SK-N-DZ (cell line): ENCODE results near the gene CLMN.
"Not testable (repeated sequence)": the region's sequence is repeated elsewhere in the genome, so short reads cannot be mapped to it uniquely, and the experiment has no call there.

Source experiments
- DNase-seq: peaks from one replicate; pipeline ENCODE4 v3.0.0-alpha.2; 2015; ENCODE audit warnings: low spot score

The CLMN gene

DNA sequence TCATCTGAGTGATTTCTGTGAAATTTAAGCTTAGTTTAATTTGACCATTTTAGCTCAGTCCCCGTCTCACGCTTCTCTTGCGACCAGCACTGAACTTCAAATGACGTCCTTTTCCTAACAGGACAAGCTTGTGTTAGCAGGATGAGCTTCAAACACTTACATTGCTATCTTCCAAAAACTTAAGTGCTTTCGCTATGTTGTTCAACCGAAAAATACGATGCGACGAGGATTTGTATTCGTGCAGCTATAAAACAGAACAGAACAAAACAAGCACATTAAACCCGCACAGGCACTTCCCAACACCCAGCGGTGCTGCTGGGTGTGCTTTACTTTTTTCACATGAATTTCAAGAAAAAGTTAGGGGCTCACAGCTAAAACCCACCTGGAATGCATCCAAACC is 98.2 kb downstream of the CLMN start:
- DNase-seq: no peak

DNA sequence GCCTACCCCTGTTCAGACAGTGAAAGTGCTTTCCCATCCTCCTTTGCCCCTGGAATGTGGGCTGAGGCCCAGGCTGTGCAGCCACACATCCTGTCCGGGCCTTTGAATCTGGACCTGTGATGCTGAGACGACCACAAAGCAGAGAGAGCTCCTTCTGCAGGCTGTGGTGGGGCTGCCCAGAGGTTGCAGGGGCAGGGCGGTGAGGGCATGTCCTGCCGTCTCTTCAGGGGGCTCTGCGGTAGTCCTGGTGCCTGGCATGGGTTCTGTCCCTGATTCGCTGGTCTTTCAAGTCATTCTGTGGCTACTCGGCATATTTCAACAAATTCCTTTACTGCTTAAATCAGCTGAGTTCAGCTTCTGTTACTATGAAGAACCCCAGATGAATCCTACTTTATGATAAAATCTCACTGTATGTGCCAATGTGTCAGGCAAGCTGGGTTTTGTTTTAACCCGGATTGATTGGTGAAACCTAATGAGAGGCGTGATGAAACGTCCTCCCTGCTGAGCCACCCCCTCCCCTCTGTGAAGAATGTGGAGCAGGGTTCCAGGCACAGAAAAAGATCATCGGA is 99.0 kb downstream of the CLMN start:
- no peak for DNase-seq

DNA sequence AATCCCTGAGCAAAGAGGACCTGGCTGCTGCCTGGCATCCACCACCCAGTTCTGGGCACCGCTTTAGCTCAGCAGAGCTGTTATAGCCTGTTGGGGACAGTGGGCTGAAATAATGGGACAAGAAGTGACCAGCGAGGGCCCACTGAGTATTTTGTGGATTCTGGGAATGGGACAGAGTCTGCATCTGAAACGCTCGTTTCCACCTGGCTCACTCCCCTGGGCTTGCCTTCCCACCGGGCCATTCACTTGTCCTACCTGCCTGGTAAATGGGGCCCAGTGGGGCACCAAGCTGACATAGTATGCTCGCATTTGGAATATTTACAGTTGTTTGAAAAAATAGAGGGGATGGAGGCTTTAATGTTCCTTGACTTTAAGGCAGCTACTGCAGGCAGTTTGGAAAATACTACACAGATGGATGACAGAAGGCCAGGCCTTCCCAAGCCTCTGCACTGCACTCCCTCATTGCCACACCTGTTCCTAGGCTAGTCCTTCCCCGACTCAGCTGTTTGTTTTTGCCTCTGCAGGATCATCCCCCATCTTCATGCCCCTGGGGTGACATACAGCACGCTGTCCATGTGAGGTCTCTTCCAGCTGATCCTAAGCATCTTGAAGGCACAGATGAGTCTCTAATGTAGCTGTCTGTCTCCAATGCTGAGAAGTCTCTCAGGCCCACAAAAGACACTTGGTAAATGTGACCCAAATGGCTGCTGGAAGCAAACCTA is 101.1 kb downstream of the CLMN start:
- no peak for DNase-seq

DNA sequence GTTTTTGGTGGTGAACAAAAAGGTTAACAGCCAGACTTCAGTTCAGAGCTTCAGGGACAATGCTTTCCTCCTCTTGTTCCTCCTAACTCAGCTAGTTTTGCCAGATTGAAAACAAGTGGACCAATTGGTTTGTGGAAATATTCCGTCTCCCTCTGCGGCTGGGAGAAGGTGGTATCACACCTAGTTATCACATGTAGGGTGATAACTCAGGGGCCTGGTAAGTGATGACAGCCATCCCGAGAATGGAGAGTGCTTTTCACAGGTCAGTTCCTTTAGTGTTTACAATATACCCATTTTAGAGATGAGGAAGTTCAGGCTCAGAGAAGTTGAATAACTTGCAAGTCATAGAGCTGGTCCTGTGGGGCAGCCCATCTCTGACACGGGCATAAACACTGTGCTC is 101.7 kb downstream of the CLMN start:
- DNase-seq: no peak

DNA sequence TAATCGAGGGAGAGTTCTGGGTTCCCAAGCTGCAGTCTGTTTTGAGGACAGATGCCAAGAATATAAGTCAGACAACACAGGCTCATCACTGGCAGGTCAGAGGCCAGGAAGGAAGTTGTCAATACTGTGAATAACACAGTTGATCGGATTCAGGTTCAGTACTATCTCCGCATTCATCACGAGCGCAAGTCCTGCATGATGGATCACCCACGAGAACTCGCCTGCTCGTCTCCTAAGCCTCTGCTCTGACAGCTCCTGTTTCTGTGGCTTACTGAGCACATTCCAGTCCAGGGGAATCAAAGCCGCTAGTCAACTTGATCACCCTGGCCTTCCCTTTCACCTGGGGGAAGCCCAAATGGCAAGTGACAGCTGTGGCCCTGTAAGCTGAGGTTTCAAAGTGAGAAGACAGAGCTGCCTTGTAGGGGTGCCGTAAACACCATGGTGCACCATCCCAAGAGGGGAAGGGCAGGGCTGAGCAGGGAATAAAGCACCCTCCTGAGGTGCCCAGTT is 102.3 kb downstream of the CLMN start:
- DNase-seq: no peak

DNA sequence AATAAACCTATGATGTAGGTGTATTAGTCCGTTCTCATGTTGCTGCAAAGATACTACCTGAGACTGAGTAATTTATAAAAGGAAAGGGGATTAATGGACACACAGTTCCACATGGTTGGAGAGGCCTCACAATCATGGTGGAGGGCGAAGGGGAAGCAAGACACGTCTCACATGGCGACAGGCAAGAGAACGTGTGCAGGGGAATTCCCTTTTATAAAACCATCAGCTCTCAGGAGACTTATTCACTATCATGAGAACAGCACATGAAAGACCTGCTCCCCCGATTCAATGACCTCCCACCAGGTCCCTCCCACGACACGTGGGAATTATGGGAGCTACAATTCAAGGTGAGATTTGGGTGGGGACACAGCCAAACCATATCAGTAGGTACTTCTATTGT is 103.7 kb downstream of the CLMN start:
- DNase-seq: no peak

DNA sequence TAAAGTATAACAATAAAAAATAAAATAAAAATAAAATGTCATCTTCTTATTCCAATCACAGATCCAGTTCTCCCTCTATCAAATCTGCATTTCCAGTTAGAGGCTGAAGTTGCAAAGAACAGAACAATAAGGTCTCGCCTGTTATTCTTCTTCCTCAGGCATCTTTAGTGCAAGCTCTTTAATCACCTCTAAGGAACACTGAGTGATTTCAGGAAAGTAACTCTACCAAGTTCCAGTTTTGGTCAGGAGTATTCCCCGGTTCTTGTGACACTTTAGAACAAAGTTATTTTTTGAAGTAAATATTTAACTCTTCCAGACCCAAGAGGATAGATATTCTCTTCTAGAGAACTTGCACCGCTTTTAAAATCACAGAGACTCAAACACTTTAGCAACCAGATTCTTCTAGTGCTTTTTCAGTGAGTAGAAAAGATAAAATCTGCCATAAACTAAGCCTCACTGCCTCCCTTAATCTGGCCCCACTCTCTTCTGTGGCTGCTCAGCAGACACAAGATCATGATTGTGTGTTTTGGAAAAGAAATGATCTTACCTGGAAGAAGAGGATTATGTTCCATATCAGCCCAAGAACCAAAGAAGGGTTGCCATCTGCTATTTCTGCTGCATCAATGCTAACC is 104.5 kb downstream of the CLMN start:
- DNase-seq: no peak

DNA sequence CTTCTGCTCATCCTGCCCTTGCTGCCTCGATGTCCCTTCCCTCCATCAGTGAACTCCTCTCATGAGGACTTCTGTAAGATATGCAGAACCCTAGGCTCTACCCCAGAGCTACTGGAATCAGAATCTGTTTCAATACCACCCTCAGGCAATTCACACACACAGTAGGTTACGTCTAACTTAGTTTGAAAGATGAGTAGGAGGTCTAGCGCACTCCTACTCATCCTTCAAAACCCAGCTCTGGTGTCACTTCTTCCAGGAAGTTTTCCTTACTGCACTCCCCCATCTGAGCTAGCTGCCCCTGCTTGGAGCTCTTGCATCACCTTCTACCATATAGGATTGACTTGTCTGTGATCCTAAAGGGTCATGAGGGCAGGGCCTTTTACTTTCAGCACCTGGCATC is 105.9 kb downstream of the CLMN start:
- no peak for DNase-seq

DNA sequence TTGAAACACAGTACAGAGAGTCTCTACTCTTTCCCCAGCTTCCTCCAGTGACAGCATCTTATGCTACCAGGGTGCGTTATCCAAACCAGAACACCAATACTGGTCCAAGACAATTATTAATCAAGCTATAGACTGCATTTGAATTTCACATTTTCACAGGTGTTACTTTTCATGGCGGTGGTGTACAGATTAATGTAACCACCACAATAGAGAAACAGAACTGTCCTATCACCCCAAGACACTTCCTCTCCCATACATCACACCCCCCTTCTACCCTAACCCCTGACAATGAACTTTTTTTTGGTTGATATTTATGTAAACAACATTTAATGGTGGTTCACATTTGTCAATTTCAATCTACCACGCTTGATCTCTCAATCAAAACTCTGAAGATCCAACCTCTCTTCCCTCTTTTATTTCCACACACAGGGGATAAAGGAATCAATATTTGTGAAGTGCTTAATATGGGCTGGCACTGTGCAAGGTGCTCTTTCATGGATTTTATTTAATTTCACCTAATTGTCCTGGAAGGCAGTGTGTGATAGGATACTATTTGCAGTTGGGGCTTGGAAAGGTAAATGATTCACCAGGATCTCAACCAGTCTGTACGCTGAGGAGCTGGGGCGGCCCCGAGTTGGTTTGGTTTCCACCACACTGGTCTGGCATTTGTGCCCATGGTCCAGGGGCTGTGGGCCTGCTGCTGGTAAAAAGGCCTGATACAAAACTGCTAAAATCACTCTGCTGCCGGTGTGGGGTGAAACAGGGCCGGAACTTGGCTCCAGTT is 107.8 kb downstream of the CLMN start:
- DNase-seq: no peak

DNA sequence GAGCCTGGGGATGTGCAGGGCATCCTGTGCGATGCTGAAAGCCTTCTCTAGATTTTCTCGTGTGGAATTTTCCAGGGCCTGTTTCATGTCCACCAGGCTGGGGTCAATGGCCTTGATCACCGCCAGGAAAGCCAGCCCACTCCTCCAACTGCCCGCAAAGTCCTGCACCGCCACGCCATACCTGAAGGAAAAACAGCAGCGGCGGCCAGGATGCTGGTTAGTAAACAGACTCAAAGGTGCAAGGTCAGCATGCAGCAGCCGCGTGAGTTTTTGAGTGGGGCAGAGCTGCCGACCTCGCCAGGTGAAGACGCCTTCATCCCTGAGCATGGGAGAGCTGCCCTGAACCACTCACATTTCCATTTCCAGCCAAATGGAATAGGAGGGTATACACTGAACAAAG is 109.0 kb downstream of the CLMN start:
- DNase-seq: no peak

DNA sequence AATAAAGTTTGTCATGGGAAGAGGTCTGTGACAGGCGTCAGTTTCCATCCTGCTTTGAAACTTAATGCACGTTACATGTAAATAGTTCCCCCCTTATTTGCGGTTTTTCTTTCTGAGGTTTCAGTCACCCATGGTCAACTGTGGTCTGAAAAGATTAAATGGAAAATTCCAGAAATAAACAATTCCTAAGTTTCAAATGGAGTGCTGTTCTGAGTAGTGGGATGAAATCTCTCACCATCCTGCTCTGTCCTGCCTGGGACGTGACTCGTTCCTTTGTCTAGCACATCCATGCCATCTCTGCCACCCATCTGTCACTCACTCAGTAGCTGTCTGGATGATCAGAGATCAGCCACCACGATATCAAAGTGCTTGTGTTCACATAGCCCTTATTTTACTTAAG is 111.1 kb downstream of the CLMN start:
- no peak for DNase-seq

DNA sequence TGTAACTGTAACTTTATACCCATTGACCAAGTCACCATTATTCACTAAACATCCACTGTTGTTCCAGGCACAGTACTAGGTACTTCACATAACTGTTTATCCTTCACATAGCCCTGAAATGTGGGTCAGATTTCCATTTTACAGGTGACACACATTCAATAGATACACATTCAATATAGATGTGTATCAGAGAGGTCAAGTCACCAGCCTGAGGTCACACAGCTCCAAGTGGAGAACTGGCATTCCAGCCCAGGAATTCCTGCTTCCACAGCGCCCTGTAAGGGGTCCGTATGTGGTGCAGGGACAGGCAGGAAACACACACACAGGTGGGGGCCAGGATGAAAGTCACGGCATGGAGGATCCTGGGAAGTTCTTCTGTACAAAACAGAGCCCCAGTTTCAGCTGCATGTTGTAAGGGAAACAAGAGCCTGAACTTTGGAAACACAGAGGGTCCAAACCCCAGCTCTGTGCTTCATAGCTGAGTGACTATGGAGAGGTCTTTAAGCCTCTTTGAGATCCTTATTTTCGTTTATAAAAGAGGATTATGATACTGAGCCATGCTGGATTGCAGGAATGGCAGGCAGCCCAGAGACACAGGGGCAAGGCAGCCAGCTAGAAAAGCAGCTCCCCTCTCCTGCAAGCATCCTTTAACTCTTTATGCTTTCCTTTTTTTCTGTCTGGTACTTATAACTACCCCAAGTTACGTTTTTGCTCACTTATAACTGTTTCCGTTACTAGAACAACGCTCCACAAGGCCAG is 112.1 kb downstream of the CLMN start:
- no peak for DNase-seq

DNA sequence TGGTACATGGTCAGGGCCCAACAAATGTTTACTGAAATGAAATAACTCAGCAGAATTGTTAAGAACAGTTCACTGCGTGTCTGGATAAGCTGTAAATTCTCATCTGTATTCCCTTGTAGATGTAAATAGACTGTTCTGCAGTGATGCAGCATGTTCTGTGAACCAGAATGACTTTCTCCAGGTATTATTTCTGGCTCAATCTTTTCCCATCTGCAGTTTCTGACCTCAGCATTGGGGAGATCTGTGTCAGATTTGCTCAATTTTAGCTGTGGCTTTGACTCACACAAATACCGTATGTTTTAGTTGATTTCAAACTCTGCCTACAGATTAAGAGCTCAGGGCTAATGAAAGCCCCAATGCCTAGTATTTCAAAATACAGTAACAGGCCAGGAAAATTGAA is 113.2 kb downstream of the CLMN start:
- DNase-seq: no peak

DNA sequence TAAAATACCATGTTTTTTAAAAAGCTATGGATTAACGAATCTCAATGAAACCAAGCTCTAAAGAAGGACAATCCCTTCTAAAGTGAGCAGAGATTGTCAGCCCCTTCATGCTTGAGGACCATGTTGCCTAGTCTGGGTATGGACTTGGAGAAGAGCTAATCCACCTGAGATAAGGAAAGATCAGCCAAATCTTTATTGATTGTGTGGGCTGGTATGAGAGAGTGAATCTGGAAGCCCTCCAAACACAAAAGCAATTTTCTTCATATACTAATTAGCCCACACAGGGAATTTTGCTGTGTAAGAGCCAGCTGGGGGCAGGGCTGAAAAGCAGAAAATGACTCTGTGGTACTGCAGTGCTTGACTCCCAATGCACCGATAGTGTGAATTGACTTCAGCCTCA is 115.0 kb downstream of the CLMN start:
- DNase-seq: no peak

DNA sequence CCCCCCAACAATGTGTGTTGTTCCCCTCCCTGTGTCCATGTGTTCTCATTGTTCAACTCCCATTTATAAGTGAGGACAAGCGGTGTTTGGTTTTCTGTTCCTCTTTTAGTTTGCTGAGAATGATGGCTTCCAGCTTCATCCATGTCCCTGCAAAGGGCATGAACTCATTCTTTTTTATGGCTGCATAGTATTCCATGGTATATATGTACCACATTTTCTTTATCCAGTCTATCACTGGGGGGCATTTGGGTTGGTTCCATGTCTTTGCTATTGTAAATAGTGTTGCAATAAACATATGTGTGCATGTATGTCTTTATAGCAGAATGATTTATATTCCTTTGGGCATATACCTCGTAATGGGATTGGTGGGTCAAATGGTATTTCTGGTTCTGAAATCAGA is 118.0 kb downstream of the CLMN start:
- DNase-seq: not testable (repeated sequence)

DNA sequence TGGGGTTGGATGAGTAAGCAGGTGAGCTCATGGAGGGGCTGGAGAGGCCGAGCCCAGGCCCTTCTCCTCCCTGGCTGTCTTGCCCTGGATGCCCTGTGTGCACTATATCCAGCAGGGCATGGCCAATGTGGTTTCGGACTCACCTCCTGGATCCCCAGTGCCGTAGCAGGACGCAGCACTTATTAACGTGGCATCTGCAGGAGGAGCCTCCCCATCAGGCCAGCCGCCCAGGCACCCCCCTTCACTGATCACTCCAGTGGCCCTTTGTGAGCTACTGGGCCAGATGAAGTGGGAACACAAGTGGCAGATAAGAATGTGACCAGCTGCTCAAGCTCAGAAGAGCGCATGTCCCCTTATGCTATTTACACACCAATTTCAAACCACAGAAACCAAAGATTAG is 119.3 kb downstream of the CLMN start:
- no peak for DNase-seq

DNA sequence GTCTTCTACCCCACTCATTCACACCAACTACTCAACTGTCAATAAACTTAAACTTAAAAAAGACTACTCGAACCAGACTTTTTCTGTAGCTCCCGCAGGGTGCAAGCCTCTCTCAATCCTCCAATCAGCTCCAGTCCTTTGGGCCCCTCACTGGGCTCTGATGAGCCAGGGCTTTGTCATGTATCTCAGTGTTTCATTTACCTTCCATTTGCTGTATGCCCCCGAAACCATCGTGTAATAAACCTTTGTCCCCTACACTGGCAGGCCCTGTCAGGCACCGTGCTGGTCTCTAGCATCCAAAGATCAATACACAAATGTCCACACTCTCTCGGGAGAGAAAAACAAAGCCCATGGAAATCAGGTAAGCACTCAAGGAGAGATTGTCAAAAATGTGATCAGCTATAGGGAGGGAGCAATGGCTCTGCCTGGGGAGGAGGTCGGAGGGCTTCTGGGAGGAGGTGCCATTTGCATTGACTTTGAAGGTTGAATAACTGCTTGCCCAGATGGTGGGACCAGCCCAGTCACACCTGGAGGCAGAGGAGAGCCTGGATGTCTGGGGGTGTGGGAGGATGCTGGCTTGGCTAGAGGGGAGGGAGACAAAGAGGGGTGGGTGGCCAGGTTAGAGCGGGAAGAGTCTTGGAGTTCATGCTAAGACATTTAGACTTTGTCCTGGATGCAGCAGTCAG is 120.3 kb downstream of the CLMN start:
- no peak for DNase-seq

DNA sequence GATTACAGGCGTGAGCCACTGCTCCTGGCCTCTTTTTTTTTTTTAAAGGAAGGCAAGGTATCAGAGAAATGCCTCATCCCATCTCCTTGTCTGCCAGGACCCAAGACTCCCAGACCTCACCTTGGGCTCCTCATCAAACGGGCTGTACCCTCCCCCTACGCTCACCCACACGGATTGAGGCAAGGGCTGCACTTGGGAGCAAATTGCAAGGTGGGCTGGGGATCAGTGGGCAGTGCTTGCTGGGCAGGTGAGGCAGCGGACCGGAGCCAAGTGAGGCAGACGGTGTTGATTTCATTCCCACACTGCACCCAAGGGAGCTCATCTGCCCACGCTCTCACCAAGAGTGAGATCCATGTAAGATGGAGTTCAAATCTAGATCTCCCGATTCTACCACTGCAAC is 121.4 kb downstream of the CLMN start:
- no peak for DNase-seq

DNA sequence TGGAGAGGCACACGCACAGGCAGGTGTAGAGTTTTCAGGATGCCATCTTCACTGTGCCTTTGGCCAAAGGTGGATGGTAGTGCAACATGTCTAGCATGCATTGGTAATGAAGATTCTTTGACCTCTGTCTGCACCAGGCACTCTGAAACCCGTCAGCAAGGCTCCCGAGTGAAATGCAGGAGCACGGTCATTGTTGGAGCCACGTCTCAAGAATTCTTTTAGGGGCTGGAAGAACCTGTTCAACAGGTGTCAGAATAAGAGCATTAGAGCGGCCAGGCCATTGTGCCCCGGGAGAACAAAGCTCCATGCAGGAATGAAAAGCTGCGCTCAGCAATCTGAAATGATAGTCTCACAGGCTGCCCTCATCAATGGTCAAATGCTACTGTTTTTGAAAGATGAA is 122.2 kb downstream of the CLMN start:
- DNase-seq: no peak

DNA sequence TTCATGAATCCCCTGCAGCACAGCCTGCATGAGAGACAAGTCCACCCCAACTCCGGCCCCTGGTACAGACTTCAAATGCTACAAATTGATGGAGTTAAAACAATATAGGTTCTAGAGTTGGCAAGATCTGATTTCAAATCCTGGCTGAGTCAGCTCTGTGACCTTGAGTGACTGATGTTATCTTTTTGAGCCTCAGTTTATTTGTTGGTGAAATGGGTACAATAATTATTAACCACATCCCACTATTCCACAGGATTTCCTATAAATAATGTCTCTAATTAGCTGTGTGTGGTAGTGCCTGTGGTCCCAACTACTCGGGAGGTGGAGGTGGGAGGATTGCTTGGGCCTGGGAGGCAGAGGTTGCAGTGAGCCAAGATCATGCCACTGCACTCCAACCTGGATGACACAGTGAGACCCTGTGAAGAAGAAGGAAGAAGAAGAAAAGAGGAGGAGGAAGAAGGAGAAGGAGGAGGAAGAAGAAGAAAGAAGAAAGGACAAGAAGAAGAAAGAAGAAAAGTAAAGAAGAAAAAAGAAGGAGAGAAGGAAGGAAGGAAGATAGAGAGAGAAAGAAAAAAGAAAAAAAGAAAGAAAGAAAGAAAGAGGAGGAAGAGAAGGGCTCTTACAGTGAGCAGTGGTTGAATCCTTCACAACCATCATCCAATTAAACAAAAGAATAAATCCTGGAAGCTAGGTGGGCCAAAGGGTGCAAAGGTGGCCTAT is 122.7 kb downstream of the CLMN start:
- DNase-seq: no peak
